ENCODE results near the gene BRI3BP.
"Not testable (repeated sequence)": the region's sequence is repeated elsewhere in the genome, so short reads cannot be mapped to it uniquely, and the experiment has no call there.

Gene BRI3BP

GRCh38 chr12:125070112-125070511 lies 76.7 kb downstream of the BRI3BP start:
- no peak for DNase-seq

- no peak for DNase-seq
Measured at GRCh38 chr12:125070661-125071390, 77.4 kb downstream of the BRI3BP start.

- DNase-seq, result no peak
Measured at GRCh38 chr12:125071456-125071855, 78.0 kb downstream of the BRI3BP start.

DNA sequence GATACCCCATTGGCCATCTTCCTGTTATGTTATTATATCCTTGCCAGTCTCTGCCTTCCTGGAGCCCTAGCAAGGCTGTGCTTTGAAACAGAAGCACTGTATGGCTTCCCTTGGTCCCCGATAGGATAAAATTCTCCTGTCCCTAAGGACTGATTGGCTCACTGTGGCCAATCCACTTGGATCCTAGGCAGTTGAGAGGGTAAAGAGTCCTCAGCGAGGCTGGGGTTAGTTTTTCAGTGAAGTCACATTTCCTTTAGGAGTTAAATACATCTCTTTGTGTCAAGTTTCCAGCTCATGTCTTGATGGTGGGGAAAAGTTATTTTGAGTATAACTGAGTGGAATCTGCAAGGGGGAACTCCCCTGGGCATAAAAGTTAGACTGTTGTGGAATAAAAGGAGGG lies 79.1 kb downstream of the BRI3BP start:
- DNase-seq, result no peak

DNA sequence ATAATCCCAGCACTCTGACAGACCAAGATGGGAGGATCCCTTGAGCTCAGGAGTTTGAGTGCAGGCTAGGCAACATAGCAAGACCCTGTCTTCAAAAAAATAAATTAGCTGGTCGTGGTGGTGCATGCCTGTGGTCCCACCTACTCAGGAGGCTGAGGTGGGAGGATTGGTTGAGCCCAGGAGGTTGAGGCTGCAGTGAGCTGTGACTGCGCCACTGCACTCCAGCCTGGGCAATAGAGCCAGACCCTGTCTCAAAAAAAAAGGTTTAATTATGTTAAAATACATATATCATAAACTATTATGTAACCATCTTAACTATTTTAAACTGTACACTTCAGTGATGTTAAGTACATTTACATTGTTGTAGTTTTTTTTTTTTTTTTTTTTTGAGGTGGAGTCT lies 80.8 kb downstream of the BRI3BP start:
- DNase-seq, result not testable (repeated sequence)

- no peak for DNase-seq
Measured at GRCh38 chr12:125076103-125076502, 82.7 kb downstream of the BRI3BP start.

GRCh38 chr12:125079084-125079483 lies 85.6 kb downstream of the BRI3BP start:
- DNase-seq, result no peak

- DNase-seq, result no peak
Measured at GRCh38 chr12:125079648-125080645, 86.5 kb downstream of the BRI3BP start.

Measured in stimulated activated CD4-positive, alpha-beta T cell treated with anti-CD3 and anti-CD28 coated beads, Interleukin-2, amount 100 ng/mL, for 48 hours (primary cell).